GM23338 (cell line): ENCODE data around the gene PROS1. TPM values are rescaled to one million over a fixed set of nuclear protein-coding genes. Genes with fewer than 3 reads are reported as not detected.

Experiments used
- ATAC-seq: fragments of 200-7000 bp; cut with Tn5 transposase; 3 replicates; pipeline ENCODE4 v1.9.1; 2020
- DNase-seq: peaks from one replicate; pipeline ENCODE4 v3.0.0-alpha.2; 2015; ENCODE audit warnings: low spot score
- H2AFZ ChIP-seq: fragments of 200-600 bp; sonication (generic); 2 replicates; pipeline ENCODE4 v1.8.0; 2016; ENCODE audit warnings: antibody characterized with exemption, mild to moderate bottlenecking, moderate library complexity
- H3F3A ChIP-seq: fragments of 200-600 bp; sonication (generic); replicated peaks from 2 replicates; pipeline ENCODE4 v1.8.0; 2017; ENCODE audit warnings: antibody characterized with exemption, mixed run types, low read depth
- H3K27ac ChIP-seq: fragments of 200-600 bp; sonication (generic); 2 replicates; pipeline ENCODE4 v1.6.1; 2016; ENCODE audit warnings: low read depth
- H3K27me3 ChIP-seq: fragments of 200-600 bp; sonication (generic); 2 replicates; pipeline ENCODE4 v1.8.0; 2016; ENCODE audit warnings: mild to moderate bottlenecking, mixed run types, moderate library complexity; ENCODE audit not compliant: insufficient read depth
- H3K36me3 ChIP-seq: fragments of 200-600 bp; sonication (generic); 2 replicates; pipeline ENCODE4 v1.8.0; 2016; ENCODE audit warnings: mild to moderate bottlenecking; ENCODE audit not compliant: insufficient read depth
- H3K4me1 ChIP-seq: fragments of 200-600 bp; sonication (generic); 2 replicates; pipeline ENCODE4 v1.8.0; 2016; ENCODE audit warnings: mild to moderate bottlenecking, moderate library complexity; ENCODE audit not compliant: insufficient read depth
- H3K4me2 ChIP-seq: fragments of 200-600 bp; sonication (generic); 2 replicates; pipeline ENCODE4 v1.7.1; 2017; ENCODE audit warnings: mixed run types
- H3K4me3 ChIP-seq: fragments of 200-600 bp; sonication (generic); 2 replicates; pipeline ENCODE4 v1.6.1; 2016; ENCODE audit warnings: mixed run types
- H3K79me2 ChIP-seq: fragments of 200-600 bp; sonication (generic); replicated peaks from 2 replicates; pipeline ENCODE4 v1.8.0; 2017; ENCODE audit warnings: mild to moderate bottlenecking; ENCODE audit not compliant: insufficient read depth
- H3K9me2 ChIP-seq: fragments of 200-600 bp; sonication (generic); 2 replicates; pipeline ENCODE4 v1.8.0; 2017; ENCODE audit not compliant: insufficient read depth
- H4K20me1 ChIP-seq: fragments of 200-600 bp; sonication (generic); replicated peaks from 2 replicates; pipeline ENCODE4 v1.8.0; 2017; ENCODE audit warnings: mild to moderate bottlenecking; ENCODE audit not compliant: insufficient read depth
- H3K27ac Mint-ChIP-seq: 2 replicates; pipeline ENCODE4 v1.8.0; 2020; ENCODE audit warnings: inconsistent platforms, mild to moderate bottlenecking, moderate library complexity, mixed read lengths
- H3K27me3 Mint-ChIP-seq: 3 replicates; pipeline ENCODE4 v1.8.0; 2022; ENCODE audit warnings: low read depth, mild to moderate bottlenecking, moderate library complexity, mixed read lengths, inconsistent platforms; ENCODE audit not compliant: insufficient read depth, poor library complexity
- H3K36me3 Mint-ChIP-seq: 3 replicates; pipeline ENCODE4 v1.8.0; 2021; ENCODE audit warnings: low read depth, mild to moderate bottlenecking, inconsistent platforms, moderate library complexity, mixed read lengths
- H3K4me1 Mint-ChIP-seq: 3 replicates; pipeline ENCODE4 v1.8.0; 2020; ENCODE audit warnings: mild to moderate bottlenecking, inconsistent platforms, mixed read lengths
- H3K4me3 Mint-ChIP-seq: 3 replicates; pipeline ENCODE4 v1.8.0; 2021; ENCODE audit warnings: moderate library complexity, mild to moderate bottlenecking, inconsistent platforms, mixed read lengths
- H3K9me3 Mint-ChIP-seq: 3 replicates; pipeline ENCODE4 v1.8.0; 2020; ENCODE audit warnings: moderate library complexity, mild to moderate bottlenecking, inconsistent platforms, mixed read lengths
- CREB1 ChIP-seq: fragments of 250-450 bp; sonication (Bioruptor Pico); IDR thresholded peaks from 2 replicates; pipeline ENCODE4 v1.5.0; 2020; ENCODE audit warnings: low read depth, mild to moderate bottlenecking, moderate library complexity
- CTCF ChIP-seq, 2 experiments: fragments of 200-600 bp in 1 of 2; sonication (generic) in 1 of 2; conservative IDR thresholded peaks; 2 replicates each; pipeline versions ENCODE4 v1.5.1 to v1.6.1; 2016 to 2017; ENCODE audit warnings: antibody characterized with exemption in 2 of 2, low read depth in 2 of 2, mild to moderate bottlenecking in 2 of 2, moderate library complexity in 1 of 2
- ETS1 ChIP-seq: IDR thresholded peaks from 2 replicates; pipeline ENCODE4 v1.6.1; 2016; ENCODE audit warnings: antibody characterized with exemption
- EZH2 ChIP-seq: fragments of 200-600 bp; sonication (generic); IDR thresholded peaks from one replicate; pipeline ENCODE4 v1.8.0; 2017; ENCODE audit warnings: antibody characterized with exemption, mild to moderate bottlenecking, low read depth; ENCODE audit not compliant: unreplicated experiment
- EZH2phosphoT487 ChIP-seq: fragments of 200-600 bp; sonication (generic); IDR thresholded peaks from one replicate; pipeline ENCODE4 v1.8.1; 2018; ENCODE audit warnings: antibody characterized with exemption; ENCODE audit not compliant: unreplicated experiment
- JUNB ChIP-seq: IDR thresholded peaks from one replicate; pipeline ENCODE4 v1.6.1; 2016; ENCODE audit warnings: antibody characterized with exemption; ENCODE audit not compliant: unreplicated experiment
- NANOG ChIP-seq: IDR thresholded peaks from 2 replicates; pipeline ENCODE4 v1.6.1; 2016; ENCODE audit warnings: antibody characterized with exemption, borderline replicate concordance
- POLR2AphosphoS5 ChIP-seq: IDR thresholded peaks from 2 replicates; pipeline ENCODE4 v1.6.1; 2016; ENCODE audit warnings: antibody characterized with exemption, low read depth
- STAT1 ChIP-seq: IDR thresholded peaks from one replicate; pipeline ENCODE4 v1.6.1; 2016; ENCODE audit warnings: antibody characterized with exemption; ENCODE audit not compliant: unreplicated experiment
- ZNF114 ChIP-seq: fragments of 250-450 bp; sonication (Bioruptor Pico); IDR thresholded peaks from 2 replicates; pipeline ENCODE4 v1.5.0; 2020; ENCODE audit warnings: mild to moderate bottlenecking, moderate library complexity
- ZNF331 ChIP-seq: fragments of 250-450 bp; sonication (Bioruptor Pico); IDR thresholded peaks from 2 replicates; pipeline ENCODE4 v1.5.0; 2020; ENCODE audit warnings: low read depth, mild to moderate bottlenecking, moderate library complexity
- ZNF462 ChIP-seq: fragments of 250-450 bp; sonication (Bioruptor Pico); IDR thresholded peaks from 2 replicates; pipeline ENCODE4 v1.5.0; 2020; ENCODE audit warnings: mild to moderate bottlenecking, moderate library complexity
- polyA plus RNA-seq: library from polyadenylated mRNA; unstranded; fragments of >200 nt; fragmentation: Nextera tagmentation; extraction: Ambion mirVana; gene quantifications from 2 replicates; pipeline ENCODE4 v1.2.1, GENCODE V29; 2016
- total RNA-seq: library from RNA; depleted of rRNA; stranded (reverse); fragments of >200 nt; shearing (Covaris generic); gene quantifications from 2 replicates; pipeline ENCODE4 v1.2.3, GENCODE V29; 2014

PROS1 gene
- total and polyA plus RNA-seq, 2 experiments from 2014 or later, result 1.8 to 4.1 TPM

GRCh38 chr3:94009608-94010007 lies 35.9 kb upstream of the PROS1 start (continued):
- TF ChIP-seq ZNF462 (CRISPR knock-in tag), result no peak
- TF ChIP-seq EZH2phosphoT487, result no peak

- DNase-seq (no peak), ATAC-seq (no peak)
- Histone ChIP-seq H3K9me2 (no peaks in the 10 kb centered on the region), H3K36me3 (no peaks in the 10 kb centered on the region), H3K4me3 (no peak overlapping the region), H3K4me2 (no peak overlapping the region), H2AFZ (no peak overlapping the region), H3F3A (no peaks in the 10 kb centered on the region), H3K79me2 (no peaks in the 10 kb centered on the region), H3K4me1 (no peaks in the 10 kb centered on the region), H4K20me1 (no peaks in the 10 kb centered on the region), H3K27me3 (no peaks in the 10 kb centered on the region), H3K27ac (no peak overlapping the region)
- TF ChIP-seq ETS1, result no peak
- TF ChIP-seq EZH2phosphoT487, result no peak
- no peak for TF ChIP-seq JUNB
- TF ChIP-seq STAT1, result no peak
- TF ChIP-seq POLR2AphosphoS5, result no peak
- no peak for TF ChIP-seq NANOG
- no peak for TF ChIP-seq CREB1 (CRISPR knock-in tag)
- TF ChIP-seq CTCF (conservative IDR thresholded peaks at IDR 0.05; ENCODE audit: low read depth in 2 of 2), result no peak
- TF ChIP-seq EZH2, result no peak
- TF ChIP-seq ZNF331 (CRISPR knock-in tag), result no peak
- no peak for TF ChIP-seq ZNF114 (CRISPR knock-in tag)
- no peaks in the 10 kb centered on the region for H3K36me3 Mint-ChIP-seq
- no peak overlapping the region for H3K4me3 Mint-ChIP-seq
- H3K9me3 Mint-ChIP-seq, result no peaks in the 10 kb centered on the region
- H3K27ac Mint-ChIP-seq, result no peak overlapping the region
- H3K27me3 Mint-ChIP-seq, result no peaks in the 10 kb centered on the region
- H3K4me1 Mint-ChIP-seq, result no peaks in the 10 kb centered on the region
Measured at GRCh38 chr3:94008253-94008652, 34.6 kb upstream of the PROS1 start.
